Right forelimb (tissue), 1 donor: Measurements from ENCODE around the gene PDSS2.

ENCODE experiments used
- DNase-seq: peaks from one replicate; pipeline ENCODE4 v3.0.0-alpha.2; 2018

Gene PDSS2

GRCh38 chr6:107357842-107358241 is 101.5 kb downstream of the PDSS2 start:
- no peak for DNase-seq

GRCh38 chr6:107357031-107357430 is 102.3 kb downstream of the PDSS2 start:
- DNase-seq = no peak

- no peak for DNase-seq
Measured at GRCh38 chr6:107355659-107356058, 103.7 kb downstream of the PDSS2 start.

GRCh38 chr6:107354451-107354850 is 104.9 kb downstream of the PDSS2 start:
- DNase-seq = no peak

GRCh38 chr6:107353773-107354382 is 105.5 kb downstream of the PDSS2 start:
- DNase-seq = no peak

GRCh38 chr6:107348224-107348623 is 111.1 kb downstream of the PDSS2 start:
- DNase-seq = no peak

GRCh38 chr6:107345393-107345792 is 114.0 kb downstream of the PDSS2 start:
- DNase-seq = no peak

GRCh38 chr6:107344981-107345380 is 114.4 kb downstream of the PDSS2 start:
- no peak for DNase-seq

GRCh38 chr6:107344383-107344782 is 115.0 kb downstream of the PDSS2 start:
- DNase-seq = no peak

- no peak for DNase-seq
Measured at GRCh38 chr6:107342144-107342543, 117.2 kb downstream of the PDSS2 start.

- no peak for DNase-seq
Measured at GRCh38 chr6:107340881-107341280, 118.5 kb downstream of the PDSS2 start.

GRCh38 chr6:107337191-107337741 is 122.1 kb downstream of the PDSS2 start:
- DNase-seq = no peak

GRCh38 chr6:107334026-107334425 is 125.3 kb downstream of the PDSS2 start:
- DNase-seq = no peak

- DNase-seq = no peak
Measured at GRCh38 chr6:107333491-107333890, 125.9 kb downstream of the PDSS2 start.

GRCh38 chr6:107331409-107332386 is 127.7 kb downstream of the PDSS2 start:
- no peak for DNase-seq

- DNase-seq = no peak
Measured at GRCh38 chr6:107330168-107330567, 129.2 kb downstream of the PDSS2 start.

- DNase-seq = no peak
Measured at GRCh38 chr6:107329063-107329860, 130.1 kb downstream of the PDSS2 start.

GRCh38 chr6:107328081-107328480 is 131.3 kb downstream of the PDSS2 start:
- no peak for DNase-seq

GRCh38 chr6:107323133-107323785 is 136.1 kb downstream of the PDSS2 start:
- no peak for DNase-seq

GRCh38 chr6:107321793-107322192 is 137.6 kb downstream of the PDSS2 start:
- no peak for DNase-seq

GRCh38 chr6:107319906-107320530 is 139.3 kb downstream of the PDSS2 start:
- no peak for DNase-seq
